GM19351 (cell line): ENCODE results near the gene PEX26.
"Not testable (repeated sequence)": the region's sequence is repeated elsewhere in the genome, so short reads cannot be mapped to it uniquely, and the experiment has no call there.

Experiments
- ATAC-seq: cut with Tn5 transposase; IDR thresholded peaks from one replicate; pipeline ENCODE4 v1.9.1; 2021; ENCODE audit warnings: mild to moderate bottlenecking, moderate library complexity; ENCODE audit not compliant: unreplicated experiment

Gene PEX26

GRCh38 chr22:18115906-18116371 lies 38.1 kb downstream of the PEX26 start:
- no peak for ATAC-seq

DNA sequence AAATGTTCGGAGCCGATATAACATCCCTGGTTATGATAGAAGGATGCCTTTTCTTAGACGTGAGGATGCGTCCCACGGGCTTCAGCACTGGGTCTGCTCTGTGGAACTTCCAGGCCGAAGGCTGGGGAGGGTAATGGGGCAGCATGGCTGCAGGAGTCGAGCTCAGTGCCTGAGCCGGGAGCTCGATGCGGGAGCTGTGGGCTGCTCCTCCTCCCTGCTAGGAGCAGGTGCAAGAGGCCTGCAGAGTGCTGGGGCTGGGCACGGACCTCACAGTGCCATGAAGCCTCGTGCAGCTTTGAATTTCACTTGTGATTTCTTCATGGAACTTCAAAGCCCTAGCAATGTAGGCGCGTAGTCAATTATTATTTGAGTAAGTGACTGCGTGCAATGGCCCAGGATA lies 38.8 kb downstream of the PEX26 start:
- ATAC-seq = no peak

DNA sequence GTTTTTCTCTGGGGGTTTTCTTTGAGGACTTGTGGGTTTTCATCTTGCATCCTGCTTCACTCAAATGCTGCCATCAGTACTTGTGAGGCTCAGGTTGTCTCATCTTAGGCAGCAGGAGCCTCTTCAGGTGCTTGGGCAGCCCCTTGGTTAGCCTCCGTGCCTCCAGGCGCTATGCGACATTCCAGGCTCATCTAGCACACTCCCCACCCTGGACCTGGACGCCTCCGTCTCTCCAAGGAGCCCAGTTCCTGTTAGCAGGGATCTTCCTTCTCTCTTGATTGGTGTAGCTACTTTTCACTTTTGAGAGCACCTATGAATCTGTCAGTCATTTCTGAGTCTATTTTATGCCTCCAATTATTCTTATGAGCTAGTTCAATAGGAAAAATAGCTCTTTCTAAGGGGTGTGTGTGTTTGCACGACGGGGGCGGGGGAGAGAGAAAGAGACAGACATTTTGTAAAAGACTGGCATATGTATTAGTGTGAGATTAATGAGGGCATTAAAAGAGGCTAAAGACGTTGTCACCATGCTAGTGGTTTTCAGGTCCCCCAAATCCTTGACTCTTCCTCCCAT lies 40.6 kb downstream of the PEX26 start:
- ATAC-seq = no peak

GRCh38 chr22:18119409-18120110 lies 41.8 kb downstream of the PEX26 start:
- ATAC-seq = no peak

GRCh38 chr22:18120857-18121256 lies 43.1 kb downstream of the PEX26 start:
- no peak for ATAC-seq

DNA sequence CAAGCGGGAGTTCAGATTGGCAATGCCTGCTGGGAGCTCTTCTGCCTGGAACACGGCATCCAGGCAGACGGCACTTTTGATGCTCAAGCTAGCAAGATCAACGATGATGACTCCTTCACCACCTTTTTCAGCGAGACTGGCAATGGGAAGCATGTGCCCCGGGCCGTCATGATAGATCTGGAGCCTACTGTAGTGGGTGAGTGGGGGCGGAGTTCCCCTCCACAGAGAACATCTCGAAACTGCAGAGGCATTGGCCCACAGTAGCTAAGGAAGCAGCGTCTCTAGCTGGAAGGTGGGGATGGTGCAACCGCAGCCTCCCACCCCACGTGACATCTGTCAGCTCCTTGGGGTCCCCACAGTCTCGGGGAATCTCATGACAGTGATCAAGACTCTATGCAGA lies 43.7 kb downstream of the PEX26 start:
- ATAC-seq = no peak

DNA sequence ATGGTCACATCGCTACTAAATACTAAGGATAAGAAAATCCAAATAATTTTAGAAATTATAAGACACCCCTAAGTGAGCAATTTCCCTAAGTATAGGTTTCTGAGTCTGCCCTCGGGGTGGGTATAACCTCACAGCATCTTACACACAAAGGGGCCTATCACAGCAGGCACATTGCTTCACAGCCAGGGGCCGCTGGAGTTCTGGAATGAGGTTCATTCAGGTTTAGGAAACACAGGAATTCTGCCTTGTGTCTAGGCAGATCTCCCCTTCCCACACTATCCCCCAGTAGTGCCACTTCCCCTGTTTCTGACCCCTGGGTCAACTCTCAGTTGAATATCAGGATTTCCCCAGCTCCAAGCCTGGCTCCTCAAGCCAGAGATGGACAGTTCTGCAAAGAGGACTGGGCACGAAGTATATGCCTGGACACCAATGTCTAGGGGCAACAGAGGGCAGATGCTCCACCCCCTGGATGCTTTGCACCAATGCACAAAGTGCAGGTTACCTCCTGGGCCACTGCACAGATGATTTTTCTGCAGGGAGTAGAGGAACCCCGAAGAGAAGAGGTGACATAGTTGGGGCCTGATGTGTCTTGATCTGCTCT lies 44.3 kb downstream of the PEX26 start:
- no peak for ATAC-seq

DNA sequence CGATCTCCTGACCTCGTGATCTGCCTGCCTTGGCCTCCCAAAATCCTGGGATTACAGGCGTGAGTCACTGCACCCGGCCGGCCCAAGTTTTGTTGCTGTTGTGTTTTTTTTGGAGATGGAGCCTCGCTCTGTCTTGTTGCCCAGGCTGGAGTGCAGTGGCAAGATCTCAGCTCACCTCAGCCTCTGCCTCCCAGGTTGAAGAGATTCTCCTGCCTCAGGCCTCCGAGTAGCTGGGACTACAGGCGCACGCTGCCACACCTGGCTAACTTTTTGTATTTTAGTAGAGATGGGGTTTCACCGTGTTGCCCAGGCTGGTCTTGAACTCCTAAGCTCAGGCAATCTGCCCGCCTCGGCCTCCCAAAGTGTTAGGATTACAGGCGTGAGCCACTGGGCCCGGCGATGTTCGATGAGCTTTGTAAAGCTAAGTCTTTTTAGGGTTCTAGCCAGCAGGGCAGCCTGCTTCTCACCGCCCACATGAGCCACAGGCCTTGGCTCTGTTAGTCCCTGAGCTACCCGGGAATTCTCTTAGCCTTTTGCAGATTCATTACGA lies 45.8 kb downstream of the PEX26 start:
- ATAC-seq = not testable (repeated sequence)

GRCh38 chr22:18126606-18127005 lies 48.8 kb downstream of the PEX26 start:
- no peak for ATAC-seq

GRCh38 chr22:18130018-18130417 lies 52.2 kb downstream of the PEX26 start:
- no peak for ATAC-seq

GRCh38 chr22:18130699-18131429 lies 53.1 kb downstream of the PEX26 start:
- ATAC-seq = no peak

DNA sequence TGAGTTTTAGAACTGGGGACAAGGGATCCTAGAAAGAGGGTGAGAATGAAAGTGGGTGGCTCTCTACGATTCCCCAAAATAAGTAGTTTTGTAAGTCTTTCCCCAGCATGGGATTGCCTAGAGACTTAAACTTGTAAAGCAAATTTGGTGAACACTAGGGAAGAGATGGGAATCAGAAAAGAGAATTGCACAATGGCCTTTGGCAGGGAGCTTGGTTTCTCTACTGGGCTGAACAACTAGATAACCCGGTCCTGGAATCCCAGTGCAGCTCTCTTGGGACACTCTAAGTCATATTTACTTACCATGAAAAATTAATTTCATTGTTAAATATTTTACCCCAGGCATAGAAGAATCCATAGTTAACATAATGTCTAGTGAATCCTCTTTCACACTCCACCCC lies 55.7 kb downstream of the PEX26 start:
- no peak for ATAC-seq

- no peak for ATAC-seq
Observed at GRCh38 chr22:18136563-18137320, 59.0 kb downstream of the PEX26 start.

DNA sequence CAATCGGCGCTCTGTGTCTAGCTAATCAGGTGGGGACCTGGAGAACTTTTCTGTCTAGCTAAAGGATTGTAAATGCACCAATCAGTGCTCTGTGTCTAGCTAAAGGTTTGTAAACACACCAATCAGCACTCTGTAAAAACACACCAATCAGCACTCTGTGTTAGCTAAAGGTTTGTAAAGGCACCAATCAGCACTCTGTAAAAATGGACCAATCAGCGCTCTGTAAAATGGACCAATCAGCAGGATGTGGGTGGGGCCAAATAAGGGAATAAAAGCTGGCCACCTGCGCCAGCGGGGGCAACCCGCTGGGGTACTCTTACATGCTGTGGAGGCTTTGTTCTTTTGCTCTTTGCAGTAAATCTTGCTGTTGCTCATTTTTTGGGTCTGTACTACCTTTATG lies 63.2 kb downstream of the PEX26 start:
- not testable (repeated sequence) for ATAC-seq

GRCh38 chr22:18144105-18144504 lies 66.3 kb downstream of the PEX26 start:
- no peak for ATAC-seq

DNA sequence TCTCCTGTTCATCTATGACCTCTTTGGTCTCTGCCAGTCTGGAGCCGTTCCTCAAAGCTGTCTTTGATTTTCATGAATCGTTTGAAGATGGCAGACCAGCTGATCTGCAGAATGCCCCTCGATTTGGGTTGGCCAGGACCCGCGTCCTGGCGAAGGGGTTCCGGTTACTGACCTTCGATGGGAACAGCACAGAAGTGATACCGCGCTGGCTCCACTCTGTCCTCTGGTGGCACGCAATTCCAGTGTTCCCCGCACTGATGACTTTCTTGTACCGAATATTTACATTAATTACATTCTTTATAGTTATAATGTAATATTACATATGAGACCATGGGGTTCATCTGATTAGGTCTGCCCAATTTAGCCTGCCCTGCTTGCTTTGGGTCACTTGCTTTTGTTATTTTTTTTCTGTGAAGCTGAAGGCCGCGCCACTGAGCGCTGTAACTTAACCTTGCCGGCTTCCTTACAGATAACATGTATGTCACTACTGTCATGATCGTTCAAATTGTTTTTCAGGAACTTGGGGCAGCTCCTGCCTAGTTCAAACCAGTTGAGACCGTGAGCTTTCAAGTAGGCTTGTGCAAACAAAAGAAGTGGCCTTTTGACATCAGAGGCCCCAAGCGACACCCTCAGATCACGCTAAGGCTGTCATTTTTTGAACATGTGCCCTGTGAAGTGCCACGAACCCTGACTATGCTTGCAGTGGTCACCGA lies 68.0 kb downstream of the PEX26 start:
- ATAC-seq = no peak

GRCh38 chr22:18146389-18146753 lies 68.6 kb downstream of the PEX26 start:
- no peak for ATAC-seq

GRCh38 chr22:18147791-18148190 lies 70.0 kb downstream of the PEX26 start:
- no peak for ATAC-seq

GRCh38 chr22:18148293-18148965 lies 70.6 kb downstream of the PEX26 start:
- ATAC-seq = no peak

DNA sequence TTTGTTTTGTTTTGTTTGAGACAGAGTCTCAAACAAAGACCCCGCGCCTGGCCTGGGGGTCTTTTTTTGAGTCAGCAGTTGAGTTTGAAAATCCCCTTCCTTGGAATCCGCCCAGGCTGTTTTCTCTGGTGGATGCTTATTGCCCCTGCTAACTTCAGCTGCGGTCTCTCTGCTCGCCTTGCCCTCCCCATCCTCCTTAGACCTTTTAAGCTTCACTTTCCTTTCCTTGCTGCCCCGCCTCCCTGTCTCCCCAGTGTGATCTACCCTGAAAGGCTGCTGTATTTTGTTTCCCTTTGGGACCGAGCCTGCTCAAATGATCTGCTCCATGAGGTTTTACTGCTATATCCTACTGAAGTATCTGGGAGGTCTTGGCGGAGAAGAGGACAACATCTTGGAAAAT lies 74.7 kb downstream of the PEX26 start:
- ATAC-seq = no peak
